ENCODE data around the gene ADRA1B.
"Not testable (repeated sequence)": the region's sequence is repeated elsewhere in the genome, so short reads cannot be mapped to it uniquely, and the experiment has no call there.

ADRA1B gene

DNA sequence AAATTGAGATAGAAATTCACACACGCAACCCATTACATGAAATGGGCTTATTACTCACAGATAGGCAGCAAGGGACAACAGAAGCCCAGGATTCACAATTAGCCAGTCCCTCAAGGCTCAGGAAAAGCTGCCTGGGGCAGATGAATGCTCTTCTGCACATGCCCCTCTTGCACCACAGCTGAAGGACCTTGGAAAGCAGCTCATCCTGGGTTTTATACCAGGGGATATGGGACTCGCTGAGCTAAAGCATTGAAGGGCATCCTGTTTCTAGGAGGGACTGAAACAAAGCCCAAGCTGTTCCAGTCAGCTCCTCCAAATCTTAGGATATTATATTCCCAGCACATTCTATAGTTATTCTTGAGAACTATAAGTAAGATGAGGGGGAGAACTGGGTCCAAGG, 76.9 kb downstream of the ADRA1B start:
- TF ChIP-seq, protein P1, sequence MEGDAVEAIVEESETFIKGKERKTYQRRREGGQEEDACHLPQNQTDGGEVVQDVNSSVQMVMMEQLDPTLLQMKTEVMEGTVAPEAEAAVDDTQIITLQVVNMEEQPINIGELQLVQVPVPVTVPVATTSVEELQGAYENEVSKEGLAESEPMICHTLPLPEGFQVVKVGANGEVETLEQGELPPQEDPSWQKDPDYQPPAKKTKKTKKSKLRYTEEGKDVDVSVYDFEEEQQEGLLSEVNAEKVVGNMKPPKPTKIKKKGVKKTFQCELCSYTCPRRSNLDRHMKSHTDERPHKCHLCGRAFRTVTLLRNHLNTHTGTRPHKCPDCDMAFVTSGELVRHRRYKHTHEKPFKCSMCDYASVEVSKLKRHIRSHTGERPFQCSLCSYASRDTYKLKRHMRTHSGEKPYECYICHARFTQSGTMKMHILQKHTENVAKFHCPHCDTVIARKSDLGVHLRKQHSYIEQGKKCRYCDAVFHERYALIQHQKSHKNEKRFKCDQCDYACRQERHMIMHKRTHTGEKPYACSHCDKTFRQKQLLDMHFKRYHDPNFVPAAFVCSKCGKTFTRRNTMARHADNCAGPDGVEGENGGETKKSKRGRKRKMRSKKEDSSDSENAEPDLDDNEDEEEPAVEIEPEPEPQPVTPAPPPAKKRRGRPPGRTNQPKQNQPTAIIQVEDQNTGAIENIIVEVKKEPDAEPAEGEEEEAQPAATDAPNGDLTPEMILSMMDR (IDR thresholded peaks at IDR 0.05; ENCODE audit: insufficient read depth, missing control alignments), result no peak
- DNase-seq (ENCODE audit: insufficient read length, low spot score) (no peak), FAIRE-seq (no peak)

DNA sequence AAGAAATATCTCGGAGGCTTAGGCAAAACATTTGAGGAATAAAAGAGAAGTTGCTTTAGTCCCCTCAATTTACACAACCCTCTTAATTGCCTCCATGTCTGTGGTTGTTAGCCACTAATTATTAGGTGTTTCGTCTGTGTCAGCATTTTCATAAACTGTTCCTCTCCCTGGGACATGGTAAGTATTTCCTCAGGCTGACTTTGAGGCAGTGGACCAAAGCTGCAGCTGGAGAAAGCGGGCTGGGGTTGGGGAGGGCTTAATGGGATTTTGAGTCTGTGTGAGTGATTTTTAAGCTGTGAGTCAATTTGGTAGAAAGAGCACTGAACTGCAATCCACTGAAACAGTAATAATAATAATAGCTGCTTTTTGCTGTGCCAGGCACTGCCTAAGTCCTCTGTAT, 79.6 kb downstream of the ADRA1B start:
- no peak for DNase-seq (ENCODE audit: insufficient read length, low spot score)
- no peak for FAIRE-seq
- TF ChIP-seq, protein P1 (IDR thresholded peaks at IDR 0.05; ENCODE audit: insufficient read depth, missing control alignments), result no peak

DNA sequence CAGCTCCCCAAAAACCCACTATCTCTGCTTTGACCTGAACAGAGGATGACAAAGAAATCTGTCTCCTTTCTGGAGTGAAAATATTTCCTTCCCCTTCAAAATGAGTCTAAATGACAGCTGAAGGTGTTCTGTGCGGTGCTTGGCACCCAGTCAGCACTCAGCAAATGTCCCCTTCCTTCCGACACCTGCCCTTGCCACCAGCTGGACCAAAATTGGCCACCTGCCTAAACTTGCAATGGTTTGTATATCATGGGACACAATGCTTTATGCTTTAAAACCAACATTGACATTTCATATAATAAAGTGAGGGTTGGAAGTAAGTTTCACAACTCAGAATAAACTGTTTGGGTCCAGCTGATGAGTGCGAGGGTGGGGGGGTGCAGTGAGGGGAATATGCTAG, 85.2 kb downstream of the ADRA1B start:
- no peak for DNase-seq (ENCODE audit: insufficient read length, low spot score)
- TF ChIP-seq, protein P1 (IDR thresholded peaks at IDR 0.05; ENCODE audit: insufficient read depth, missing control alignments), result no peak
- no peak for FAIRE-seq

DNA sequence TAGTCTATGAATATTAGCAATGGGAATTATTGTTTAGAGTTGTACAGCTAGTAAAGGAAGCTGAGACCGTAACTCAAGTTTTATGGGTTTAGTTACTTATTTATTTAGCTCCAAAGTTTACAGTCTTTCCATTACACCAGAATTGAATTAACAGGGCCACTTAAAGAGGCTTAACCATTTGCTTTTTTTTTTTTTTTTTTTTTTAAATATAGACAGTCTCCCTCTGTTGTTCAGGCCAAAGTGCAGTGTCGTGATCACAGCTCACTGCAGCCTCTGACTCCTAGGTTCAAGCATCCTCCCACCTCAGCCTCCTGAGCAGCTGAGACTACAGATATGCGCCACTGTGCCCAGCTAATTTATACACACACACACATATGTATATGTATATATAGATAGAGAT, 91.2 kb downstream of the ADRA1B start:
- TF ChIP-seq, protein P1 (IDR thresholded peaks at IDR 0.05; ENCODE audit: insufficient read depth, missing control alignments), result no peak
- no peak for DNase-seq (ENCODE audit: insufficient read length, low spot score)
- FAIRE-seq, result no peak

DNA sequence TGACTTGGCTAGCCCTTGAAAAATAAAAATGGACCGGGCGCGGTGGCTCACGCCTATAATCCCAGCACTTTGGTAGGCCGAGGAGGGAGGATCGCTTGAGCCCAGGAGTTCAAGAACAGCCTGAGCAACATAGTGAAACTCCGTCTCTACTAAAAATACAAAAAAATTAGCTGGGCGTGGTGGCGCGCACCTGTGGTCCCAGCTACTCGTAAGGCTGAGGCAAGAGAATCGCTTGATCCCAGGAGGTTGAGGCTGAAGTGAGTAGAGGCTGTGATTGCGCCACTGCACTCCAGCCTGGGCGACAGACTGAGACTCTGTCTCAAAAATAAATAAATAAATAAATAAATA, 92.2 kb downstream of the ADRA1B start:
- FAIRE-seq; DNase-seq (ENCODE audit: insufficient read length, low spot score): not testable (repeated sequence)

DNA sequence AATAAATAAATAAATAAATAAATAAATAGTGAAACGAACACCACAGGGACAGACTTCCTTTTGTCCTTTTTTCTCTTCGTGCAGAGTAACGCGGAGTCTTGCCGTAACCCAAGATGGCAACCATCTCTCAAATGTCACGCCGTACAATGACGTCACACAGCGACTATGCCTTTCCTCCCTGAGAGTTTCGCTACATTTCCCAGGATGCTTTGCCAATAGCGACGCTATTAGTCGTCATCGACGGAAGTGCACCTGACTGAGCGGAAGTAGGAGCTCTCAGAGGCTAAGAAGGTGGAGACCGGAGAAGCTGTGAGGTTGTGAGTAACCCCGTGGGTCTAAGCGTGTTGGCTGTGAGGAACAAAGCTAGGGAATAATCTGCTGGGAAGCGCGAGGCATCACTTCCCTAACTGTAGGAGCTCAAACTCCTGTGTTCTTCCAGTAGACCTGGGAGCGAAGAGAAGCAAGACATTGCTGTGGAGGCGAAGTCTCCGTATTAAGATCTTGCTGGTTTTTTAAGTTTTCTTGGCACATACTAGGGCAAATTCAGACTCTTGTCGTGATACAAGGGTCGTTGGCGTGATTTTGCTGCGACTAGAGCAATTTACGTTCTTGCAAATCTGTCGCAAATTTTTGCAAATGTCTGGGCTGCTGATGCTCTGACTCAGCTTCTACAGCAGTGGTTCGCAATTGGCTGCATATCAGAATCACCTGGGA, 92.8 kb downstream of the ADRA1B start, which contains the start of gene TTC1:
Gene TTC1 (plus strand): TSS at position 263 of the 714 bp plus-strand sequence. CDS start 1,390 bp downstream, outside the sequence.
- TF ChIP-seq, protein P1 (IDR thresholded peaks at IDR 0.05; ENCODE audit: insufficient read depth, missing control alignments), result no peak
- DNase-seq (ENCODE audit: insufficient read length, low spot score) (peak; percentile 63), FAIRE-seq (peak; percentile 99)

DNA sequence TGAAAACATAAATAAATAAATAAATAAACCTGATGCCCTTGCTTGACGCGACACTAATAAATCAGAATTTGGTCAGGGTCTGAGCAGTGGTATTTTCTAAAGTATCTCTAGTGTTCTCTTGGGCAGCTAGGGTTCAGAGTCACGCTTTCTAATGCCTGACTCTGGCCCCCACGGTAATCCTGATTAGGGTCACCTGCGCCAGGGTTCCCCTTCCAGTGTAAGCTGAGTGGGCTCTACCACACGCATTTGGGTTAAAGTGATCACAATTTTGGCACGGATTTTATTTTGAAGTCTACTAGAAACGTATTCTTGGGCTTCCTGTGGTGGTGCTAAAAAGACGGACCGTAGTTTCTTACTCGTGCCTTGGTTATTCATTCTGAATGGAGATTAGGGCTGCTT, 93.3 kb downstream of the ADRA1B start:
- TF ChIP-seq, protein P1 (IDR thresholded peaks at IDR 0.05; ENCODE audit: insufficient read depth, missing control alignments), result no peak
- FAIRE-seq (no peak), DNase-seq (ENCODE audit: insufficient read length, low spot score) (no peak)
